Esophagus (tissue), 2 donors: ENCODE measurements around the gene TMEM44. TPM values are rescaled to one million over a fixed set of nuclear protein-coding genes. Genes with fewer than 3 reads are reported as not detected.
A peak's percentile ranks its signal among the peaks of the same experiment; 100 is the strongest.

ENCODE experiments used
- H3K27ac ChIP-seq, 2 donors: one replicate each; pipeline ENCODE4 v1.5.1; 2013; ENCODE audit warnings: low read depth in 2 of 2, mild to moderate bottlenecking in 2 of 2, inconsistent platforms in 1 of 2, low read length in 1 of 2, moderate library complexity in 1 of 2
- H3K27me3 ChIP-seq, 2 donors: one replicate each; pipeline ENCODE4 v1.6.1; 2013; ENCODE audit warnings: low read length in 2 of 2, control low read depth in 1 of 2, mild to moderate bottlenecking in 1 of 2; ENCODE audit not compliant: insufficient read depth in 2 of 2, control insufficient read depth in 1 of 2
- H3K36me3 ChIP-seq, 2 donors: one replicate each; pipeline ENCODE4 v1.6.1; 2013; ENCODE audit warnings: low read length in 1 of 2; ENCODE audit not compliant: control insufficient read depth in 2 of 2, insufficient read depth in 2 of 2
- H3K4me1 ChIP-seq, 2 donors: one replicate each; pipeline ENCODE4 v1.6.1; 2013; ENCODE audit warnings: low read length in 1 of 2; ENCODE audit not compliant: control insufficient read depth in 2 of 2, insufficient read depth in 2 of 2
- H3K4me3 ChIP-seq, 2 donors: one replicate each; pipeline ENCODE4 v1.5.1; 2013; ENCODE audit warnings: low read length in 2 of 2, mild to moderate bottlenecking in 2 of 2, low read depth in 1 of 2, moderate library complexity in 1 of 2
- H3K9me3 ChIP-seq, 2 donors: one replicate each; pipeline ENCODE4 v1.6.1; 2013; ENCODE audit warnings: mild to moderate bottlenecking in 2 of 2, low read depth in 1 of 2, low read length in 1 of 2, moderate library complexity in 1 of 2; ENCODE audit not compliant: control insufficient read depth in 2 of 2, insufficient read depth in 1 of 2
- WGBS, 2 donors: extraction: QIAGEN DNeasy Blood & Tissue Kit; methylation state at CpG; one replicate each; pipeline ENCODE4 v1.1.7; 2013; 5-methylcytosine and 5-hydroxymethylcytosine counted together
- polyA plus RNA-seq, 2 donors: library from polyadenylated mRNA; stranded (reverse); fragments of 200-250 nt; gene quantifications; one replicate each; pipeline ENCODE4 v1.2.3, GENCODE V29; 2013
- donor health status: healthy with polysubstance abuse.
- donor health status: Bipolar disorder and iron deficiency.

Gene TMEM44
- polyA plus RNA-seq, 2 donors: 7.3 TPM

- Histone ChIP-seq H3K4me3 (no peak overlapping the region), H3K36me3 (peaks cover 4 to 20% of the 10 kb centered on the region in 2 donors), H3K9me3 (no peaks in the 10 kb centered on the region), H3K27ac (no peak overlapping the region), H3K27me3 (no peaks in the 10 kb centered on the region), H3K4me1 (no peaks in the 10 kb centered on the region)
- 77 to 80% methylated on average over 5 of the region's 5 CpGs for WGBS, 2 donors
Measured at GRCh38 chr3:194654443-194654842, 21.2 kb upstream of the TMEM44 start.

GRCh38 chr3:194647747-194648146 is 14.5 kb upstream of the TMEM44 start:
- H3K36me3 ChIP-seq: peaks cover 10 to 21% of the 10 kb centered on the region in 2 donors
- no peak overlapping the region for H3K27ac ChIP-seq

GRCh38 chr3:194642769-194643168 is 9.6 kb upstream of the TMEM44 start:
- WGBS, 2 donors: 86 to 88% methylated on average over 2 of the region's 2 CpGs
- Histone ChIP-seq H3K27ac (no peak overlapping the region), H3K27me3 (no peaks in the 10 kb centered on the region), H3K4me1 (no peaks in the 10 kb centered on the region), H3K4me3 (no peak overlapping the region), H3K36me3 (peaks cover 12 to 18% of the 10 kb centered on the region in 2 donors), H3K9me3 (no peaks in the 10 kb centered on the region)

More at GRCh38 chr3:194647747-194648146, 14.5 kb upstream of the TMEM44 start:
- Histone ChIP-seq H3K9me3 (no peaks in the 10 kb centered on the region), H3K27me3 (no peaks in the 10 kb centered on the region), H3K4me3 (no peak overlapping the region), H3K4me1 (no peaks in the 10 kb centered on the region)
- 81 to 91% methylated on average over 3 of the region's 3 CpGs for WGBS, 2 donors

GRCh38 chr3:194640829-194641228 is 7.6 kb upstream of the TMEM44 start:
- Histone ChIP-seq H3K27me3 (no peaks in the 10 kb centered on the region), H3K9me3 (no peaks in the 10 kb centered on the region), H3K4me1 (no peaks in the 10 kb centered on the region), H3K4me3 (no peak overlapping the region), H3K27ac (no peak overlapping the region), H3K36me3 (peaks cover 10 to 18% of the 10 kb centered on the region in 2 donors)
- 82 to 84% methylated on average over 7 of the region's 7 CpGs for WGBS, 2 donors

- 94 to 95% methylated on average over 10 of the region's 10 CpGs for WGBS, 2 donors
- no peaks in the 10 kb centered on the region for H3K9me3 ChIP-seq
- no peaks in the 10 kb centered on the region for H3K27me3 ChIP-seq
- H3K36me3 ChIP-seq: peaks cover 5 to 12% of the 10 kb centered on the region in 2 donors
- no peaks in the 10 kb centered on the region for H3K4me1 ChIP-seq
- H3K4me3 ChIP-seq: no peak overlapping the region
- no peak overlapping the region for H3K27ac ChIP-seq
Measured at GRCh38 chr3:194638991-194639605, 5.9 kb upstream of the TMEM44 start.

GRCh38 chr3:194637541-194638400 is 4.6 kb upstream of the TMEM44 start:
- Histone ChIP-seq H3K4me3 (no peak overlapping the region), H3K4me1 (peaks cover 0 to 3% of the 10 kb centered on the region in 2 donors), H3K27ac (peak overlapping the region in 1 of 2 donors; percentile 47), H3K36me3 (peaks cover 5 to 12% of the 10 kb centered on the region in 2 donors), H3K9me3 (no peaks in the 10 kb centered on the region), H3K27me3 (no peaks in the 10 kb centered on the region)
- 93% methylated on average over 22 of the region's 22 CpGs for WGBS, 2 donors

- Histone ChIP-seq H3K4me3 (no peak overlapping the region), H3K27ac (no peak overlapping the region), H3K9me3 (no peaks in the 10 kb centered on the region), H3K36me3 (peaks cover 5 to 9% of the 10 kb centered on the region in 2 donors), H3K4me1 (peaks cover 0 to 5% of the 10 kb centered on the region in 2 donors), H3K27me3 (no peaks in the 10 kb centered on the region)
- 55 to 69% methylated on average over 3 of the region's 3 CpGs for WGBS, 2 donors
Measured at GRCh38 chr3:194637066-194637465, 3.8 kb upstream of the TMEM44 start.

GRCh38 chr3:194632809-194633348 is 340 bp downstream of the TMEM44 start:
- Histone ChIP-seq H3K27me3 (no peaks in the 10 kb centered on the region), H3K9me3 (no peaks in the 10 kb centered on the region), H3K4me3 (peak overlapping the region; percentile 69 to 74), H3K36me3 (no peaks in the 10 kb centered on the region), H3K4me1 (peaks cover 0 to 5% of the 10 kb centered on the region in 2 donors), H3K27ac (peak overlapping the region; percentile 83)
- WGBS, 2 donors: 1 to 2% methylated on average over 33 to 56 of the region's 56 CpGs

GRCh38 chr3:194632226-194632808 is 902 bp downstream of the TMEM44 start:
- peak overlapping the region; percentile 69 to 74 for H3K4me3 ChIP-seq
- H3K27ac ChIP-seq: no peak overlapping the region
- 68 to 69% methylated on average over 11 of the region's 11 CpGs for WGBS, 2 donors

More at GRCh38 chr3:194632226-194632808, 902 bp downstream of the TMEM44 start:
- H3K9me3 ChIP-seq: no peaks in the 10 kb centered on the region
- peaks cover 0 to 5% of the 10 kb centered on the region in 2 donors for H3K4me1 ChIP-seq
- H3K36me3 ChIP-seq: no peaks in the 10 kb centered on the region
- H3K27me3 ChIP-seq: no peaks in the 10 kb centered on the region
